Pancreas (tissue), 10 donors: Measurements from ENCODE around the gene GAGE10. TPM values are rescaled to one million over a fixed set of nuclear protein-coding genes. Genes with fewer than 3 reads are reported as not detected.

Source experiments
- ATAC-seq, 4 donors: fragments of 200-7000 bp; cut with Tn5 transposase; one replicate each; pipeline versions ENCODE4 v1.8.0 to v1.9.1; 2020; ENCODE audit warnings: mild to moderate bottlenecking in 4 of 4, moderate library complexity in 4 of 4
- DNase-seq, 6 donors: peaks; one replicate each; pipeline ENCODE4 v3.0.0-alpha.2; 2020
- FAIRE-seq: peaks from 2 replicates; lab custom pipeline; 2012; peaks lifted over from hg19 to GRCh38; lab: Jason Lieb, UNC
- H3K27ac ChIP-seq, 4 donors: fragments of 200-600 bp; sonication (generic); 1 replicate in 3 of 4; 2 replicates in 1 of 4; pipeline versions ENCODE4 v1.5.0 to v1.8.0; 2020
- H3K27me3 ChIP-seq, 4 donors: fragments of 200-600 bp; one replicate each; pipeline ENCODE4 v1.8.0; 2021
- H3K36me3 ChIP-seq, 3 donors: fragments of 200-600 bp; sonication (generic) in 1 of 3; one replicate each; pipeline versions ENCODE4 v1.5.0 to v1.8.0; 2020 to 2021
- H3K4me1 ChIP-seq, 3 donors: fragments of 200-600 bp; one replicate each; pipeline ENCODE4 v1.8.0; 2021
- H3K4me3 ChIP-seq, 4 donors: fragments of 200-600 bp; sonication (generic) in 2 of 4; one replicate each; pipeline versions ENCODE4 v1.5.0 to v1.8.0; 2020 to 2021
- H3K9me3 ChIP-seq, 4 donors: fragments of 200-600 bp; one replicate each; pipeline ENCODE4 v1.8.0; 2021
- WGBS, 2 donors: extraction: QIAGEN DNeasy Blood & Tissue Kit; methylation state at CpG; one replicate each; pipeline ENCODE4 v1.1.7; 2013; 5-methylcytosine and 5-hydroxymethylcytosine counted together
- intact Hi-C, 3 donors: fragments of 100-400 bp; cut with DNase I; formaldehyde crosslinking; loops; one replicate each; pipeline versions ENCODE4 v1.11.1 to v1.14.2; 2022
- polyA plus RNA-seq, 2 donors: library from polyadenylated mRNA; stranded (reverse); fragments of 200-250 nt; gene quantifications; one replicate each; pipeline ENCODE4 v1.2.3, GENCODE V29; 2013
- total RNA-seq, 6 donors: library from RNA; stranded (reverse); fragmentation: NEBNext Ultra II Directional in 4 of 6; extraction: Animal tissue kit (Norgen Biotek cat#: 25700) in 4 of 6; gene quantifications; one replicate each; pipeline versions ENCODE4 v1.2.1 to v1.2.4, GENCODE V29; 2021 to 2023
- TF ChIP-seq, protein P1 (sequence below), 4 donors: fragments of 200-600 bp; sonication (generic) in 3 of 4; IDR thresholded peaks; one replicate each; pipeline versions ENCODE4 v1.5.0 to v1.8.0; 2021; ENCODE audit warnings: antibody characterized with exemption in 4 of 4
- donor health status: healthy with polysubstance abuse.
- donor health status: DM: no; HTN: no; CAD: no; lungs with moderate emphysema.
- donor health status: DM: no; HTN: no; CAD: no.
- donor health status: control.
- donor health status: control.
- donor health status: Bipolar disorder and iron deficiency.
- donor health status: DM: yes; HTN: yes; CAD: no.
- donor health status: DM: no; HTN: no; CAD: no.
- donor health status: DM: no; HTN: no; CAD: no.
- donor health status: DM: yes; HTN: yes; CAD: no.

The GAGE10 gene
- total and polyA plus RNA-seq, 8 donors: not detected

- Histone ChIP-seq H3K4me1 (no peaks in the 10 kb centered on the region), H3K27me3 (no peaks in the 10 kb centered on the region), H3K4me3 (no peak overlapping the region), H3K9me3 (no peaks in the 10 kb centered on the region), H3K27ac (no peak overlapping the region), H3K36me3 (no peaks in the 10 kb centered on the region)
- 67 to 77% methylated on average over 10 of the region's 10 CpGs for WGBS, 2 donors
- TF ChIP-seq, protein P1, sequence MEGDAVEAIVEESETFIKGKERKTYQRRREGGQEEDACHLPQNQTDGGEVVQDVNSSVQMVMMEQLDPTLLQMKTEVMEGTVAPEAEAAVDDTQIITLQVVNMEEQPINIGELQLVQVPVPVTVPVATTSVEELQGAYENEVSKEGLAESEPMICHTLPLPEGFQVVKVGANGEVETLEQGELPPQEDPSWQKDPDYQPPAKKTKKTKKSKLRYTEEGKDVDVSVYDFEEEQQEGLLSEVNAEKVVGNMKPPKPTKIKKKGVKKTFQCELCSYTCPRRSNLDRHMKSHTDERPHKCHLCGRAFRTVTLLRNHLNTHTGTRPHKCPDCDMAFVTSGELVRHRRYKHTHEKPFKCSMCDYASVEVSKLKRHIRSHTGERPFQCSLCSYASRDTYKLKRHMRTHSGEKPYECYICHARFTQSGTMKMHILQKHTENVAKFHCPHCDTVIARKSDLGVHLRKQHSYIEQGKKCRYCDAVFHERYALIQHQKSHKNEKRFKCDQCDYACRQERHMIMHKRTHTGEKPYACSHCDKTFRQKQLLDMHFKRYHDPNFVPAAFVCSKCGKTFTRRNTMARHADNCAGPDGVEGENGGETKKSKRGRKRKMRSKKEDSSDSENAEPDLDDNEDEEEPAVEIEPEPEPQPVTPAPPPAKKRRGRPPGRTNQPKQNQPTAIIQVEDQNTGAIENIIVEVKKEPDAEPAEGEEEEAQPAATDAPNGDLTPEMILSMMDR (IDR thresholded peaks at IDR 0.05): no peak
- FAIRE-seq: no peak
- DNase-seq: peak in 2 of 6 donors; percentile 13 to 15
- intact Hi-C loops: no loop called here
- ATAC-seq: no peak
Observed at GRCh38 chrX:49263631-49264030, 39.8 kb upstream of the GAGE10 start.

DNA sequence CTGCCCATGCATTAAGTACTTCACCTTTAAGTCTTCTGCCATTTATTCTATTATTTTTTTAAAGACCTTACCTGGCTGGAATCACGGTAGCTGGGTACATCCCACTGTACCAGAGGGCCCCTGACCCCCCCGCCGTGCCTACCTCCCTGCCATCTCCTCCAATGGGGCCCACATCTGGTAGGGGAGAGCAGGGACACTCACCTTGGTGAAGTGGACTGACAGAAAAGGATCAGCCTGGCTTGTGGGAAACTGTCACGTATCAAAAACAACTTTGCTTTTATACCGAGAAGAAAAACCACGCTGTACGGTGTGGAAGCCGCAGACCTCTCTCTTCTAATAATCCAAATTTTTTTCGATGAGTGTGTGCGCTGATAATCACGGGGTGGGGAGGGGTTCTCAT is 39.0 kb upstream of the GAGE10 start, which contains the start of gene FOXP3:
Gene FOXP3 (minus strand): TSS at position 251 of the 400 bp plus-strand sequence. CDS start 6,205 bp downstream, outside the sequence.
- no peaks in the 10 kb centered on the region for H3K9me3 ChIP-seq
- no peak for FAIRE-seq

DNA sequence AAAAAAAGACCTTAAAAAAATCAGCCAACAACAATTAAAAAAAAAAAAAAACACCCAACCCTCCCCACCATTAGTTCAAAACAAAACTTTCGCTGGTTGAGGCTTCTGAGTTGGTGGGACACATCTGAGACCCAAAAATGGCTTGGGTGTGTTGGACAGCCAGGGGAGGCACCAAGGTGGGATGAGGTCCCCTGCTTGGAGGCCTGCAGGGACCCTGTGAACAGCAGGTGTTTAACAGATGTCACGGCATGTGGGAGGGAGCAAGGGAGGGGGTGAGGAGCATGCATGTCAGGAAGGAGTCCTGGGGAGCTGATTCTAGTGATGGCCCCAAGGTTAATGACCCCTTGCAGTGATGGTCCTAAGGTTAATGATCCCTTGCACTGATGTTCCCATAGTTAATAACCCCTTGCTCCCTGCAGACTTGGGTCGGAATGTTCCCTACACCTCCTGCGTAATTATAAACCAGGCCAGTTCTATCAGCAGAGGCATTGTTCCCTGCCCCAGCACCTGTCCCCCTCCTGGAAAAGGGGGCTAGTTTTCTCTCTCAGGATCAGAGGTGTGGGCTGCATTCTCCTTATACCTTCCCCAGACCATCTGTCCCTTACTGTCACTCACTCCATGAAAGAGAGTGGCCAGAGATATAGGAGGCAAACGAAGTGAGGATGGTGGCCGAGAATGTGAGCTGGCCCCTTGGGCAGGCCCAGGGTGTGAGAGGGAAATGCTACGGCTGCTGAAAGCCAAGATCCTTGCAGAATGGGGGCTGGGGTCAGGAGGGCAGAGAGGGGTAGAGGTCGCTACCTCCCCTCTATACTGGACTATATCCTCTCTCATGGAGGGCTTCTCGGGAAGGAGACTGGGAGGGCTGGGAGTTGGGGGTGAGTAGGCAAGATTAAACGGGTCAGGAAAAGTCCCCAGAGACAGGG is 36.7 kb upstream of the GAGE10 start:
- WGBS, 2 donors: 77 to 79% methylated on average over 10 of the region's 10 CpGs
- no peak for FAIRE-seq

More for the DNA sequence above, 39.0 kb upstream of the GAGE10 start, which contains the start of gene FOXP3:
- intact Hi-C loops: no loop called here
- H3K27ac ChIP-seq: no peak within 1 kb of the TSS
- no peak for ATAC-seq
- H3K36me3 ChIP-seq: no peaks in the 10 kb centered on the region
- H3K27me3 ChIP-seq: no peaks in the 10 kb centered on the region
- WGBS, 2 donors: 74 to 82% methylated on average over 11 of the region's 11 CpGs
- peak in 1 of 6 donors; percentile 9 for DNase-seq
- TF ChIP-seq, protein P1 (IDR thresholded peaks at IDR 0.05): no peak
- no peaks in the 10 kb centered on the region for H3K4me1 ChIP-seq
- H3K4me3 ChIP-seq: no peak within 1 kb of the TSS

GRCh38 chrX:49268702-49269009 is 34.8 kb upstream of the GAGE10 start:
- ATAC-seq (peak in 1 of 4 donors; percentile 14), DNase-seq (no peak), FAIRE-seq (no peak)
- H3K36me3 ChIP-seq: no peaks in the 10 kb centered on the region
- intact Hi-C loops: no loop called here
- peak overlapping the region; percentile 12 to 92 (median 87) for H3K27ac ChIP-seq
- no peaks in the 10 kb centered on the region for H3K9me3 ChIP-seq
- peak overlapping the region in 2 of 4 donors; percentile 63 to 67 for H3K4me3 ChIP-seq
- TF ChIP-seq, protein P1 (IDR thresholded peaks at IDR 0.05): no peak
- peaks cover 0 to 6% (median 0%) of the 10 kb centered on the region in 4 donors for H3K27me3 ChIP-seq
- WGBS, 2 donors: 12 to 31% methylated on average over 4 of the region's 4 CpGs
- peaks cover 0 to 5% (median 0%) of the 10 kb centered on the region in 3 donors for H3K4me1 ChIP-seq

More for the DNA sequence above, 36.7 kb upstream of the GAGE10 start:
- peak in 2 of 6 donors; percentile 15 to 23 for DNase-seq
- peaks cover 0 to 5% (median 0%) of the 10 kb centered on the region in 3 donors for H3K4me1 ChIP-seq
- H3K27me3 ChIP-seq: peaks cover 0 to 6% (median 0%) of the 10 kb centered on the region in 4 donors
- intact Hi-C loops: no loop called here
- H3K9me3 ChIP-seq: no peaks in the 10 kb centered on the region
- ATAC-seq: no peak
- no peak overlapping the region for H3K27ac ChIP-seq
- TF ChIP-seq, protein P1 (IDR thresholded peaks at IDR 0.05): no peak
- H3K36me3 ChIP-seq: no peaks in the 10 kb centered on the region
- no peak overlapping the region for H3K4me3 ChIP-seq
